Stimulated activated naive CD4-positive, alpha-beta T cell treated with Interleukin-2 at 50 U/mL for 16 hours (primary cell): ENCODE results near the gene PFKFB3.
"Not testable (repeated sequence)": the region's sequence is repeated elsewhere in the genome, so short reads cannot be mapped to it uniquely, and the experiment has no call there.

ENCODE experiments used
- DNase-seq: peaks from one replicate; lab custom pipeline; 2025; lab: John Stamatoyannopoulos, UW

PFKFB3 gene

DNA sequence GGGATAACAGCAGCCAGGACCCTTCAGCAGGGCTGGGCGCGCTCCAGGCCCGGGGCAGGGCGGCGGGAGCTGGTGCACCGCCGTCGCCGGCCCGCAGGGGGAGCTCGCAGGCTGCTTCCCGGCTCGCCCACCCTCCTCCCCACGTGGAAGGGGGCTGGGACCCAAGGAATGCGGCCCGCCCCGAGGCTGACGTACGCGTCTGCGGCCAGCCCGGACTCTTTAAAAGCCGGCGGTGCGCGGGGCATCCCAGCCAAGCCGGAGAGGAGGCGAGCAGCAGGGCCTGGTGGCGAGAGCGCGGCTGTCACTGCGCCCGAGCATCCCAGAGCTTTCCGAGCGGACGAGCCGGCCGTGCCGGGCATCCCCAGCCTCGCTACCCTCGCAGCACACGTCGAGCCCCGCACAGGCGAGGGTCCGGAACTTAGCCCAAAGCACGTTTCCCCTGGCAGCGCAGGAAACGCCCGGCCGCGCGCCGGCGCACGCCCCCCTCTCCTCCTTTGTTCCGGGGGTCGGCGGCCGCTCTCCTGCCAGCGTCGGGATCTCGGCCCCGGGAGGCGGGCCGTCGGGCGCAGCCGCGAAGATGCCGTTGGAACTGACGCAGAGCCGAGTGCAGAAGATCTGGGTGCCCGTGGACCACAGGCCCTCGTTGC is at the start of gene PFKFB3:
Gene PFKFB3 (plus strand): TSS at position 249 of the 647 bp plus-strand sequence. CDS start 329 bp downstream, at position 578.
- peak; percentile 87 for DNase-seq

DNA sequence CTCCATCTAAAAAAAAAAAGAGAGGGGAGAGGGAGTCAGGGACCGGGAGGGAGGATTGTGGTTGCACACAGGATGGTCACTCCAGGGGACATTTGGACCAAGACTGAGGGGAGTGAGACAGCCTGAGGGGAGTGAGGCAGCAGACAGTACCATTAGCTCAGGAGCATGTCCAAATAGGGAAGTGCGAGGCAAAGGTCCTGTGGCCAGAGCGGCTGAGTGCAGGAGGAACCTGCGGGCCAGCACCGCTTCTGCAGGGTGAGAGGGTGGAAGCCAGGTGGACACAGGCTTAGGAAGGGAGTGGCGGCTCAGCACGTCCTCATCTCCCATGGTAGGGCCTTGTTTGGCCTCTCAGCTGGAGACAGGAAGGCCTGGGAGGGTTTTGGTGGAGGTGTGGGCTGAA is 48.9 kb upstream of the PFKFB3 start:
- no peak for DNase-seq

DNA sequence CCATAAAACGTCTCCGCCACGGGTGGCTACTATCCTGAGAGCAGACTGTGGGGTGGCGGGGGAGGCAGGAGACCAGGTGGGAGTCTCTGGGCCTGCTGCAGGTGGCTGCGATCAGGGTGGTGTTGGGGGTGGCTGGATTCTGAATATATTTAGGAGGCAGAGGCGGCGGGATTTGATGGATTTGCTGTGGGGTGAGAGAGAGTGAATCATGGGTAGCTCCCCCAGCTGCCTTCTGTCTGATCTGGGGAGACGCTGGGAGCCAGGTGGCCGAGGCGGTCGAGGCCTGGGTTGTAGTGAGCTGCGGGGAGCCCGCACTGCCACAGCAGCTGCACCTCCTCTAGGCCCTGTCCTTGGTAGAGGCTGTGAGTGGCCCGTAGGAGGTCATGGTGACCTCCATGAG is 48.2 kb upstream of the PFKFB3 start:
- no peak for DNase-seq

DNA sequence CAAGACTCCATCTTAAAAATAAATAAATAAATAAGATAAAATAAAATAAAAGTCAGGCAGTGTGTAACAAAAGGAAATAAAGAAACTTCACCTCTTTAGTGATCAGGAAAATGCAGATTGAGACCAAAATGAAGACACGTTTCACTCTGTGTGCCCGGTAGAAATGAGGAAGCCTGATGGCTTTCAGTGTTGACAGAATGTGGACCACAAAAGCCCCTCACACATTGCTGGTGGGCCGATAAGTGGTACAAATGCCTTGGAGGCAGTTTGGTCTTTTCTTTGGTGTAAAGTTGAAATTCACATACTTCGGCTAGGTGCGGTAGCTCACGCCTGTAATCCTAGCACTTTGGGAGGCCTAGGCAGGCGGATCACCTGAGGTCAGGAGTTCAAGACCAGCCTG is 44.5 kb upstream of the PFKFB3 start:
- DNase-seq, result no peak

DNA sequence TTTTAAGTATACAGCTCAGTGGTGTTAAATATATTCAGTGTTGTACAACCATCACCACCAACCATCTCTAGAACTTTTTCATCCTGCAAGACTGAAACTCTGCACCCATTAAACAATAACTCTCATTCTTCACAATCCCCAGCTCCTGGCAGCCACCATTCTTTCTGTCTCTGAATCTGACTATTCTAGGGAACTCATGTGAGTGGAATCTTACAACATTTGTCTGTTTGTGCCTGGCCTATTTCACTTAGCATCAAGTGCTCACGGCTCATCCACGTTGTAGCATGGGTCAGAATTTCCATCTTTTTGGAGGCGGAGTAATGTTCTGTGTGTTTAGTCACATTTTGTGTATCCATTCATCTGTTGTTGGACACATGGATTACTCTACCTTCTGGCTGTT is 40.8 kb upstream of the PFKFB3 start:
- no peak for DNase-seq

DNA sequence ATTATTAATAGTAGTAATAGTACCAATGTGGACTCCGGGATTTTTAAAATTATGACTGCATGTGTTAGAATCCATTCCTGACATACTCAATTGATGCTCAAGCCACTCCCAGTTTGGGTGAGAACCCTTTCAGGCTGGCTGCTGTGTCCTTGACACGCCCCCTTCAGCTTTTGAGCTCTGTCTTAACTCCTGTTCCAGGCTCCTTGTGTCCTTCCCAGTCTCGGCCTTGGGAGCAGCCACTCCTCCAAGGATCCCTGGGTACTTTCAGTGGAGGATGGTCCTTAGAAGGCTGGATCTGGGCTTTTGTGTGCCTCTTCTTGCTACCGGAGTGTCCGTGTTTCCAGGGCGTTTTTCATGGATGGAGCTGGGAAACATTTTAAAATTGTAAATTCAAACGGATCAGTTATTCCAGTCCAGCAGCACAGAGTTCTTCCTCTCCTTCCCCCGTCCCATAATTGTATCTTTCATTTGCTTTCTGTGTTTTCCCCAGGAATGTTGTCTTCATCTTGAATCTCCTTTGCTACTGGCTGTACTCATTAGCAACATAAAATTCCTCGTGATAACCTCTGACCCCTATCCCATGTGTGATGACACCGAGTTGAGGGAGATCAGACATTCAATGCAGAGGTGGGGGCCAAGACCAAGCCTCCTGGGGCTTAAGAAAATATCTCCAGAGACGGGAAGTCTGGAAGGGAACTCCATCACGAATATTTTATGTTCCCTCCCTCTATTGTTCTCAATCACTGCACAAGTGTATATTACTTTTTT is 40.0 kb upstream of the PFKFB3 start:
- DNase-seq, result no peak

DNA sequence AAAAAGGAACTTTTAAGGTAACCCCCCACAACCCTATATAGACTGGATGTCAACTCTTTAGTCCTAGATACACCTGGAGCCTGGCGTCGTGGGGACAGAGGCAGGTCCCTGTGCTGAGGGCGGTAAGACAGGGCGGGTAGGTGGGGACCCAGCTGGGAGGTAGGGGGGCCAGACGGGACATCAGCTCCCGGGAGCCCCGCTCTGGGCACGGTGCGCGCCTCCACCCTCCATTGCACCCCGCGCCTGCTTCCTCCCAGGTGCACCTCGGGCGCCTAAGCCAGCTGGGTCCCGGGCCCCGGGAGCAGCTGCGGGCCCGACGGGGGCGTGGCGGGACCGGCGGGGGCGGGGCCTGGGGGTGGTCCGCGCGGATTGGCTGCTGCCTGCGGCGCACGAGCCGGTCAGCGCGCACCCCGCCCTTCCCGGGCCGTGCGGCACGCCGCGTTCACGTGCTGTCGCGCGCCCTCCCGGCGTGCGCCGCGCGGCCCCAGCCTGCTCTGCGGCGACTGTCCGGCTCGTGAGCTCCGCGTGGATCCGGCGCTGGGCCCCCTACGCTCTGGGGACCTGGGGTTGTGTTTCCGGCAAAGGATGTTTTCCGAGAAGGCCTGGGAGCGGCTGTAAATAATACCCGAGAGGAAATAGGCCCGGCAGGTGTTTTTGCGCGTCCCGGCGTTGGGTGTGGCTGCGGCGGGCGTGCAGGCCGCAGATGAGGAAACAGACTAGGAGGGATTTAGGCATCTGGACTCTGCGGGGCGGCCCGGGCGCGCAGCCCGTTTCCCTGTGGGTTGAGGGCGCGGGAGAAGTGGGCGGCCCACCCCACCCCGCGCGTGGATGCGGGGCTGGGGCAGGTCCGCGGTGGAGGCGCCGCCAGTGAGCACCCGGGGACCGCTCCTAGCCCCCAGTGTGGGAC is 39.1 kb upstream of the PFKFB3 start:
- DNase-seq, result peak; percentile 88

DNA sequence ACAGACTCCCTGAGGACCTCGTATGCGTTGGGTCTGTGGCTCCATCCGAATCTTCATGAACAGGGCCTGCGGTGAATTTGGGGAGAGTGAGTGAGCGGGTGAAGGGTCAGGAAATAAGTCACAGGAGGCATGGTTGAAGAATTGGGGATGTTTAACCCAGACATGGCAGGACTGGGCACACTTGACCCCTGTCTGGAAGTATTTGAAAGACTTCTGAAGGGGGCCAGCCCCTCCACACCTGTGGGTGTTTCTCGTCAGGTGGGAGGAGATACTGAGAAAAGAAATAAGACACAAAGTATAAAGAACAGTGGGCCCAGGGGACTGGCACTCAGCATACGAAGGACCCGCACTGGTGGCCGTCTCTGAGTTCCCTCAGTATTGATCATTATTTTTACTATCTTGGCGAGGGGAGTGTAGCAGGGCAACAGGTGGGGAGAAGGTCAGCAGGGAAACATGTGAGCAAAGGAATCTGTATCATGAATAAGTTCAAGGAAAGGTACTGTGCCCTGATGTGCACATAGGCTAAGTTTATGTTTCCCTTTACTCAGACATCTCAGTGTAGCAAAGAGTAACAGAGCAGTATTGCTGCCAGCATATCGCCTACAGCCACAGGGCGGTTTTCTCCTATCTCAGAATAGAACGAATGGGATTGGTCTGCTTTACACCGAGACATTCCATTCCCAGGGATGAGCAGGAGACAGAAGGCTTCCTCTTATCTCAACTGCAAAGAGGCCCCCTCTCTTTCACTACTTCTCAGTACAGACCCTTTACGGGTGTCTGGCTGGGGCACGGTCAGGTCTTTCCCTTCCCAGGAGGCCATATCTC is 38.2 kb upstream of the PFKFB3 start:
- DNase-seq, result peak; percentile 27

DNA sequence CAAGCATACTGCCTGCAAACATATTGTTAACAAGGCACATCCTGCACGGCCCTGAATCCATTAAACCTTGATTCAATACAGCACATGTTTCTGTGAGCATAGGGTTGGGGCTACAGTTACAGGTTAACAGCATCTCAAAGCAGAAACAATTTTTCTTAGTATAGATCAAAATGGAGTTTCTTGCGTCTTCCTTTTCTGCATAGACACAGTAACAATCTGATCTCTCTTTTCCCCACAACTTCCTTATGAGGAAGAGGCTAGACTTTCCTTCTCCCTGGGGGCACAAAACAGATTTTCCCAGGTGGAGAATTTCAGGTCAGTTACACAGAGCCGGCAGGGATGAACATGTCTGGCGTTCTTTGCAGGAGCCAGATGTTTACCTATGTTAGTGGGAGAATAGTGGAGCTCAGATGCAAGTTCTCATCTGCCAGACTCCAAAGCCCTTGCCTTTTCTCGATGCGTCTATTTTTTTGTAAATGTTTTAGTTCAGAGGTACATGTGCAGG is 37.5 kb upstream of the PFKFB3 start:
- DNase-seq, result no peak

DNA sequence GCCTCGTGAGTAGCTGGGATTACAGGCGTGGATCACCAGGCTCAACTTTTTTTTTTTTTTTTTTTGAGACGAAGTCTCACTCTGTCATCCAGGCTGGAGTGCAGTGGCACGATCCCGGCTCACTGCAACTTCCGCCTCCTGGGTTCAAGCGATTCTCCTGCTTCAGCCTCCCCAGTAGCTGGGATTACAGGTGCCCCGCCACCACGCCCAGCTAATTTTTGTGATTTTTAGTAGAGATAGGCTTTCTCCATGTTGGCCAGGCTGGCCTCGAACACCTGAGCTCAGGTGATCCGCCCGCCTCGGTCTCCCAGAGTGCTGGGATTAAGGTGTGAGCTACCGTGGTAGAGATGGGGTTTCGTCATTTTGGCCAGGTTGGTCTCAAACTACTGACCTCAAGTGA is 36.8 kb upstream of the PFKFB3 start:
- DNase-seq, result not testable (repeated sequence)

DNA sequence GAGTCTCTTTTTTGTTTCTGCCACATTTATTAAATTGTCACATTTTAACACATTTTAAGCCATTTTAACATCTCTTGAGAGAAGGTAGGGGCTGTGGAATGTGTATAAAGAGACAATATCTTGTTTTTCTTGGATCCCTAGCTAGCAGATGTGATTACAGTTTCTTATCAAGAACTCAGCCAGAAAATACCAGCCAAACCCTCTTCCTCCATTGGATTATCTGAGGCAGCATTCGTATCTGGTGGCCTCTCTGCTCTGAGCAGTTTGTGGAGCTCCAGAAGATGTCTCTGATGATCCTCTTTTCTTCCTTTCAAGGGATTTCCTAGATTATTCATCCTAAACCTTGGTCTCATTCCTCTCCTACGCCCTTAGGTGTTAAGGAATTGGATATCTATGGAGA is 35.3 kb upstream of the PFKFB3 start:
- no peak for DNase-seq

DNA sequence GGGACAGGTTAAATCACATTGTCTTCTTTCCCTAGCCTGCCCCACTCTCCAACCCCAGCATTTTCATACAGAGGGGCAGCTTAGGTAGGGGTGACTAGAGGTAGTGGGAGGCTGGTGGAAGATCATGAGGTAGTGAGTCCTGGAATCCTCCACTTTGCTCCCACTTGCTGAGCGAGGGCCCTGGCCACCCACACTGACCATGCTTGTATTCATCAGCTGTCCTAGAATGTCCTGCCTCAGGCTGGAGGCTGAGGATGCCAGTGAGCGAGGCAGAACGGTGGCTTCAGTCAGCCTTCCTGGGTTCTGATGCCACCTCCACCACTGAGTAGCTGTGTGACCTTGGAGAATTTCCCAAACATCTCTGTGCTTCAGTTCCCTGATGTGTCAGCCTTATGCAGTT is 34.6 kb upstream of the PFKFB3 start:
- no peak for DNase-seq

DNA sequence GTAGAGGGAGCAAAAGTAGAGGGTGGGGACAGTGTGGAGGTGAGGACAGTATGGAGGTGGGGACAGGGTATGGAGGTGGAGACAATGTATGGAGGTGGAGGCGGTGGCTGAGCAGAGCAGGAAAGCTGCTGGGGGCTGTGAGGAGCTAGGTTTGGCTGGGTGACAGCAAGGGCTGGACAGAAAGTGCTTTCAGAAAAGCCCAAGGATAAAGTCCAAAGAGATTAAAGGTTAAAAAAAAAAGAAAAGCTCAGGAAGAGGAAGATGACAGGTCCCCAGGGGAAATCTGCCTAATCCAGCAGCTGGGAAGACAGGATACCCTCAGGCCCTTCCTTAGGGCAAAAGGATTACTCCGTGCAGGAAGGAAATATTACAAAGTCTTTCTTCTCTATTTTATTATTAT is 32.1 kb upstream of the PFKFB3 start:
- no peak for DNase-seq

DNA sequence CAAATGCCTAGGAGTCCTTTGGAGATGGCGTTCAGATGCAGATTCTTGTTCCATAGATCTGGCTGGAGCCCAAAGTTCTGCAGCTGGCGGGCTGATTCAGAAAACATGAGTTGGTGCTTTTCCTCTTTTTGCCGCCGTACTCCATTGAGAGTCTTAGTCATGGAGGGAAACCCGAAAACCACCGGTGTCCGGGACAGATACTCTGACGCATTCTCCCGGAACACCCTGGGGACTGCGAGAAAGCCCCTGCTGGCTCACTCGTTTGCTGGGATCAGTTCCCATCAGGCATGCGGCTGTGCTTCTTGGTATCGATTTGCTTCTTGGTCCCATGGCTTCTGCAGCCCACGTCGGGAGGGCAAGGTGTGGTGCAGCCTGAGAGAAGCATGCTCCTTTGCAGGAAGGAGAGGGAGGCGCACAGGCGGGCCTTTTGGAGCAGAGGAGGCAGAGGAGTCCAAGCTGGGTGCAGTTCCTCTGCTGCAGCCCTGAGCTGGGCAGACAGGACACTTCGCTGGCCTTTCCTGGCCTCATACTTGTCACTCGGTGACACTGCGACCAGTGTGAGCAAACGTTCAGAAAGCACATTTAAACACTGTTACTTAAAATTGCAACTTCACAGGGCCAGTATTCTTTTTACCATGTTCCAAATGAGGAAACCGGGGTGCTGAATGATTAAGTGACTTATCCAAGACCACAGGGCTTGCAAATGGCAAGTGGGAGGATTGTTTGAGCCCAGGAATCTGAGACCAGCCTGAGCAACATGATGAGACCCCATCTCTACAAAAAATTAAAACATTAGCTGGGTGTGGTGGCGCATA is 30.6 kb upstream of the PFKFB3 start:
- DNase-seq, result peak; percentile 20

DNA sequence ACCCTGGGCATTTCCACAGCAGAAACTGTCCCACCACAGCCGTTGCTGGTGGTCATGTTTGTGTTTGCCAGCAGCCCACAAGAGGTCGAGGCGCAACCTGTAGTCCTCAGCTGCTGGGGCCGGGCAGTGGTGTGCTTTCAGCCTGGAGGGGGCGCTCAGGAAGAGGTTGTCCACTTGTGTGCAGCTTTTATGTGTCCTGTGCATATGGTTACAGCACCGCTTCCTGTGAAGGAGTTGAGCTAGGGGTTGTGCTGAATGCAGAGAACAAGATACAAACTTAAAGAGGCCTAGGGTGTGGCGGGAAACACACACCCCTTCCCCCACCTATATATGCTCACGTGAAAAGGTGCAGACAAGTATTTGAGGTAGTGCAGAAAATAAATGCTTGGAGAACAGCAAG is 29.5 kb upstream of the PFKFB3 start:
- DNase-seq, result peak; percentile 49

DNA sequence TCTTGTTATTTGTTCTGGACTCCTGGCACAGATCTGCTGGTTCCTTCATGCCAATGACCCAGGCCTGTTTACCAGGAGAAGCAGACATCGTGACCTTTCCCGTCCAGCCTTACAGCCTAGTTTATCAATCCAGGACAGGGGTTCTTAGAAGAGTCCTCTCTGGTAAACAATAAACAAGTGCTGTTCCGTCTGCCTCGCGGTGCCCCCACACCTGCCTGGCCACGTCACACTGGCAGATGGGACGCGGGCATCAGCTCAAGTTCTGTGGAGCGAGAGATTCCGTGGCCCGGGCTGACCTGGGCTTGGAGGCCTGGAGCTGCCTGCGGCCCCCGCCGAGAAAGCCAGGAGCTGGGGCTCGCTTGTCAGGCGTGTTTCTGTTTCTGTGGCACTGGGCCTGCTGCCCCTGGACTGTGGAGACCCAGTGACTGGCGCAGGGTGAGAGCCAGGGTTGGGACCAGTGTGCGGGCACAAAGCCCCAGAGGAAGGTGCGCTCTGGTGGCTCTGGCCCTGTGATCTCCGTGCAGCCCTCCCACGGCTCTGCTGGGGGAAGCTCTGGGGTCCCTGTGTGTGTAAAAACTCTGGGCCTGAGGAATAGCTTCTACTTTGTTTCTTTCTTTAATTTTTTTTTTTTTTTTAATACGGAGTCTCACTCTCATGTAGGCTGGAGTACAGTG is 28.4 kb upstream of the PFKFB3 start:
- no peak for DNase-seq

DNA sequence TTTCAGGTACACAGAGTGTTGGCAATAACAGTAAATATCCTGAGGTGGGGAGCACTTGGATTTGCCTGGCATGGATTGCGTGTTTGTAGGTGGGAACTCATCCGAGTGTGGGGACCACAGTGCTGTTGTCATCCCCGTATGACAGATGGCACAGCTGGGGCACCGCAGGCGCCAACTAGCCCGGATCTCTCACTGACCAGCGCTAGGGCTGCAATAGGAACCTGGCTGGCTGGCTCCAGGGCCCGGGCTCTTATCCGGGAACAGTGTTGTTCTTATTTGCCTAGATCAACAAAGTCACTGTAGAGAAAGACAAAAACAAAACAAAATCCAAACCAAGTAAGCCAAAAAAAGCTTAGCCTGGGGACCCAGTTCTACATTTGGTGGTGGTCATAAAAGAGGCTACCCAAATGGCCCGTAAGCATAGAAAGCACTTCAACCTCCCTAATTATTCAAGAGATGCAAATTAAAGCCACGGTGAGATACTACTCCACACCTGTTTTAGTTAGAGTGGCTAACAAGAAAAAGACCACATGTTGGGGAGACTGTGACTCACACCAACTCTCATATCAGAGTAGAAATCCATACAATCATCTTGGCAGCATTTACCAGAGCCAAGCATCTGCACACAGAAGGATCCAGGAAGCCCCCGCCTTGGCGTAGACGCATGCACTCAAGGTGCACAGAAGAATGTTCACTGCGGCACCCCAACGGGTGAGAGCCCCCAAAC is 27.2 kb upstream of the PFKFB3 start:
- no peak for DNase-seq

DNA sequence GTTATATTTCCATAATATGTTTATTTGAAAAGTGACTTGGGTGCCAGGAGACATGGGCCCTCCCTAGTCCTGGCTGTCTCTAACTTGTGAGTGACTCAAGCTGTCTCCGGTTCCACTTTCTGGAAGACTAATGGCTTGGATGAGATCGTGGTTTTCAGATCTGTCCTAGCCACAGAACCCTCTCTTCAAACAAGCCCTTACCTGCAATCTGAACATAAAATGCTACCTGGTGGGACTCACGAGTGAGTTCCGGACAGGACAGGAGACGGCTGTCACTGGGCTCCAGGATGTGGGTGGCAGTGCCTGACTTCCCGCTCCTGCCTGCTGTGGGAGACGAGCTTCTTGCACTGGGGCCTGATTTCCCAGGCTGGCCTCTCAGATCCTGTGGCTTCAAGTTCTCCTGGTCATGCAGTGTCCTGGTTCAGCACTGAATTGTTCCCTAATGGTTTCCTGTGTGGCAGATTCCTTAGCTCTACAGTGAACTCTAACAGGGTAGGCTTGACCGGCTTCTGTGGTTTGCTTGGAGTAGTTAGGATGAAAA is 26.0 kb upstream of the PFKFB3 start:
- DNase-seq, result no peak

DNA sequence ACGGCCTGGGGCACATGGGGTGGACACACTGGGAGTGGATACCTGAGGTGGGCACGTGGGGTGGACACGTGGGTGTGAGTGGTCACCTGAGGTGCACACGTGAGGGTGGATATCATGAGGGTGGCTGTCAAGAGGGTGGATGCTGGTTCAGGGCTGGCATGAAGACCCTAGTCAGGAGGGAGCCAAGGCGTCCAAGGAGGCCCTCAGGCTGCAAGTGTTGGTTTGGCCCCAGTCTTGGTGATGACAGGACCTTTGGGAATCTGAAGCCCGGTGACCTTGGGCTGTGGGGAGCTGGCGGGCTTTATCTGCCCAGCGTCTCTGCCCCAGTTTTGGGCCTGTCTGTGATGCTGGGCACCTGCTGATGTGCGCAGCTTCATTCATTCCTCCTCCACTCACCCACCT is 24.9 kb upstream of the PFKFB3 start:
- DNase-seq, result no peak
